Stimulated activated CD8-positive, alpha-beta memory T cell treated with anti-CD3 and anti-CD28 coated beads, Interleukin-7, amount 100 ng/mL, for 4 hours (primary cell): ENCODE measurements around the gene FOXP4.

Experiments used
- DNase-seq, 2 donors: peaks; one replicate each; pipeline ENCODE4 v3.0.0-alpha.2; 2020; ENCODE audit warnings: low read depth in 2 of 2

Gene FOXP4

GRCh38 chr6:41563060-41563776, 17.0 kb downstream of the FOXP4 start:
- DNase-seq, result no peak

GRCh38 chr6:41564448-41565142, 18.4 kb downstream of the FOXP4 start:
- no peak for DNase-seq

GRCh38 chr6:41565701-41566100, 19.5 kb downstream of the FOXP4 start:
- DNase-seq, result no peak

- no peak for DNase-seq
These were observed 20.8 kb downstream of the FOXP4 start for GRCh38 chr6:41566961-41567360.

- no peak for DNase-seq
These were observed 21.5 kb downstream of the FOXP4 start for GRCh38 chr6:41567684-41568083.

GRCh38 chr6:41568202-41568584, 22.0 kb downstream of the FOXP4 start:
- DNase-seq, result no peak

- no peak for DNase-seq
These were observed 22.6 kb downstream of the FOXP4 start for GRCh38 chr6:41568585-41569384.

GRCh38 chr6:41570259-41570615, 24.1 kb downstream of the FOXP4 start:
- no peak for DNase-seq

- no peak for DNase-seq
These were observed 25.0 kb downstream of the FOXP4 start for GRCh38 chr6:41571021-41571780.

GRCh38 chr6:41572613-41573012, 26.4 kb downstream of the FOXP4 start:
- no peak for DNase-seq

- DNase-seq, result no peak
These were observed 27.1 kb downstream of the FOXP4 start for GRCh38 chr6:41573276-41573675.

GRCh38 chr6:41573985-41574384, 27.8 kb downstream of the FOXP4 start:
- DNase-seq, result no peak

- no peak for DNase-seq
These were observed 29.4 kb downstream of the FOXP4 start for GRCh38 chr6:41575598-41575997.

- no peak for DNase-seq
These were observed 30.5 kb downstream of the FOXP4 start for GRCh38 chr6:41576667-41577066.

- DNase-seq, result no peak
These were observed 31.4 kb downstream of the FOXP4 start for GRCh38 chr6:41577356-41578216.

- no peak for DNase-seq
These were observed 32.3 kb downstream of the FOXP4 start for GRCh38 chr6:41578217-41579087.

GRCh38 chr6:41579088-41579610, 33.0 kb downstream of the FOXP4 start:
- DNase-seq, result no peak

- DNase-seq, result no peak
These were observed 34.5 kb downstream of the FOXP4 start for GRCh38 chr6:41580690-41581089.

- no peak for DNase-seq
These were observed 35.3 kb downstream of the FOXP4 start for GRCh38 chr6:41581381-41581991.
